ENCODE measurements around the gene CES4A. TPM values are rescaled to one million over a fixed set of nuclear protein-coding genes. Genes with fewer than 3 reads are reported as not detected.
A peak's percentile ranks its signal among the peaks of the same experiment; 100 is the strongest.

CES4A gene
- total RNA-seq, 4 donors from 2014 or later: 10.9 to 15.7 (median 12.8) TPM

DNA sequence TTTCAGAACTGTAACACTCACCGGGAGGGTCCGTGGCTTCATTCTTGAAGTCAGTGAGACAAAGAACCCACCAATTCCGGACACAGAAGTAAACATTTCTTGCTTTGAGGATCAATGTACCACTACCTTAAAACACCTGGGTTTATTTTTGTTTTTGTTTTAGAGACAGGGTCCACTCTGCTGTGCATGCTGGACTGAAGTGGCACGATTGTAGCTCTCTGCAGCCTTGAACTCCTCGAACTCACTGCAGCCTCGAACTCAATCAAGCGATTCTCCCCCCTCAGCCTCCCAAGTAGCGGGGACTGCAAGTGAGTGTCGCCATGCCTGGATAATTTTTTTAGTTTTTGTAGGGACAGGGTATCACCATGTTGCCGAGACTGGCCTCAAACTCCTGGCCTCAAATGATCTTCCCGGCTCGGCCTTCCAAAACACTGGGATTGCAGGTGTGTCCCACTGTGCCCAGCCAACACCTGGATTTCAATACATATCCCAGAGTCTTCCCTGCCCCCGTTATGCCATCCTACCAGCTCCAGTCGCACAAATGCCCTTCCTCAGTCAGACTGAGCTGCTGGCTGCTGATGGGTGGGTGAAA, 13.0 kb upstream of the CES4A start:
- intact Hi-C loops (cut with DNase I): loop anchor here (10.0 kb wide), 1 partner anchor 209 kb away; the partner anchor contains the start of gene MATCAP1

DNA sequence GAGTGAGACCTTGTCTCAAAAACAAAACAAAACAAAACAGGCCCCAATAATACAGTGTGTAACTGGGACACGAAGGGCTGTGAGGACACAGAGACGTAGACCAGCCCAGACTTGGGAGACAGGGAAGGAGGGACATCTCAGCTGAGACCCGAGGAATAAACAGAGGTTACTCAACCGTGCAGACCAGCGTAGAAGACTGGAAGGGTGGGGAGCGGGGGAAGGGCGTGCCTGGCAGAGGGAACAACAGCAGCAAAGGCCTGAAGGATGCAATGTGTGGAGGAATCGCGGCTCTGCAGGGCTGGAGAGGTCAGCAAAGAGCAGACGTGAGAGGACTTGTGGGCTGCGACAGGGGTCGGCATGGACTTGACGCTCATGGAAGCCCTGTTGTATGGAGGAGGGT, 11.6 kb upstream of the CES4A start:
- peak overlapping the region; percentile 17 to 45 (median 28) for H3K27ac ChIP-seq
- no peaks in the 10 kb centered on the region for H3K27me3 ChIP-seq
- WGBS, 2 donors: 25% methylated on average over 13 of the region's 13 CpGs
- H3K9me3 ChIP-seq: no peaks in the 10 kb centered on the region
- H3K4me1 ChIP-seq: peaks cover 0 to 14% of the 10 kb centered on the region in 2 donors
- no peak overlapping the region for H3K4me3 ChIP-seq (replicated peaks in 1 of 3)
- H3K36me3 ChIP-seq: no peaks in the 10 kb centered on the region
- DNase-seq: peak; percentile 79
- intact Hi-C loops (cut with DNase I): loop anchor here (10.0 kb wide), 1 partner anchor 208 kb away; the partner anchor contains the start of gene MATCAP1
- TF ChIP-seq, protein P1, sequence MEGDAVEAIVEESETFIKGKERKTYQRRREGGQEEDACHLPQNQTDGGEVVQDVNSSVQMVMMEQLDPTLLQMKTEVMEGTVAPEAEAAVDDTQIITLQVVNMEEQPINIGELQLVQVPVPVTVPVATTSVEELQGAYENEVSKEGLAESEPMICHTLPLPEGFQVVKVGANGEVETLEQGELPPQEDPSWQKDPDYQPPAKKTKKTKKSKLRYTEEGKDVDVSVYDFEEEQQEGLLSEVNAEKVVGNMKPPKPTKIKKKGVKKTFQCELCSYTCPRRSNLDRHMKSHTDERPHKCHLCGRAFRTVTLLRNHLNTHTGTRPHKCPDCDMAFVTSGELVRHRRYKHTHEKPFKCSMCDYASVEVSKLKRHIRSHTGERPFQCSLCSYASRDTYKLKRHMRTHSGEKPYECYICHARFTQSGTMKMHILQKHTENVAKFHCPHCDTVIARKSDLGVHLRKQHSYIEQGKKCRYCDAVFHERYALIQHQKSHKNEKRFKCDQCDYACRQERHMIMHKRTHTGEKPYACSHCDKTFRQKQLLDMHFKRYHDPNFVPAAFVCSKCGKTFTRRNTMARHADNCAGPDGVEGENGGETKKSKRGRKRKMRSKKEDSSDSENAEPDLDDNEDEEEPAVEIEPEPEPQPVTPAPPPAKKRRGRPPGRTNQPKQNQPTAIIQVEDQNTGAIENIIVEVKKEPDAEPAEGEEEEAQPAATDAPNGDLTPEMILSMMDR (IDR thresholded peaks at IDR 0.05): no peak
- no peak for TF ChIP-seq POLR2A (IDR thresholded peaks at IDR 0.05)

More for the DNA sequence above, 13.0 kb upstream of the CES4A start:
- Histone ChIP-seq H3K9me3 (no peaks in the 10 kb centered on the region), H3K27ac (no peak overlapping the region), H3K27me3 (no peaks in the 10 kb centered on the region), H3K36me3 (no peaks in the 10 kb centered on the region), H3K4me3 (replicated peaks in 1 of 3) (no peak overlapping the region), H3K4me1 (peaks cover 0 to 14% of the 10 kb centered on the region in 2 donors)
- DNase-seq: no peak
- TF ChIP-seq, protein P1 (IDR thresholded peaks at IDR 0.05): no peak
- TF ChIP-seq POLR2A (IDR thresholded peaks at IDR 0.05): no peak
- 84 to 90% methylated on average over 14 of the region's 14 CpGs for WGBS, 2 donors

DNA sequence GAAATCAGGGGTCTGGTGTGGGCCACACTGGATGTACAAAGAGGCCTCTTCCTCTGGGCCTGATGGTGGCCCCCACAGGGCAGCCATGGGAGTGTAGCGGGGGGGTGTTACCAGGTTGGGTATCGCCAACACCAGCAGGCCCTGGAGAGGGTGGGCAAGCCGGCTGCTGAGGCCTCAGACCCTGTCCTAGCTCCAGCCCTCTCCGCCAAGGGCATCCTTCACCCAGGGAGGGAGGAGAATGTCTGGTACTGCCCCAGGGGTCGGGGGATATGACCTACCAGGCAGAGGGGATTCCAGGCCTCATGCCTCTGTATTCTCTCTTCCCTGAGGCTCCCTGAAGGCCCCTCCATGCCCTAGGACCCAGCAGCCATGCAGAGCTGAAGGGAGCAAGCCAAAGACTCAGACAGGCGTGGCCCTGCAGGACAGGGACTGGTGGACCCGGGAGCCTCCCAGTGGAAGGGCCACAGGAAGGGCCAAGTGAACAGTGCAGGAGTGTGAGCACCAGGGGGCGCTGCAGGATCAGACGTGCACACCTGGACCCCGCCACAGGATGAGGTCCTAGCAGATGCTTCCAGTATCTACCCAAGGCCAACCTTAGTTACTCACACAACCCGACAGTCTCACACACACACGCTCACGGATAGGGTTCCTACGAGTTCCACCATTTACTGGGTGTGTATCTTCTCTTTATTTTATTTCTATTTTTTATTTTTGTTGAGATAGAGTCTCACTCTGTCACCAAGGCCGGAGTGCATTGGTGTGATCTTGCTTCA, 10.9 kb upstream of the CES4A start:
- Histone ChIP-seq H3K9me3 (no peaks in the 10 kb centered on the region), H3K36me3 (no peaks in the 10 kb centered on the region), H3K27me3 (no peaks in the 10 kb centered on the region), H3K4me1 (peaks cover 0 to 14% of the 10 kb centered on the region in 2 donors), H3K4me3 (replicated peaks in 1 of 3) (no peak overlapping the region), H3K27ac (peak overlapping the region in 1 of 3 donors; percentile 45)
- no peak for TF ChIP-seq POLR2A (IDR thresholded peaks at IDR 0.05)
- TF ChIP-seq, protein P1 (IDR thresholded peaks at IDR 0.05): peak; percentile 81 to 98 (median 96)
- intact Hi-C loops (cut with DNase I): loop anchor here (2.0 to 10.0 kb wide), 2 partner anchors 177 to 207 kb away; partner anchors contain the start of gene MATCAP1
- 29 to 33% methylated on average over 13 to 15 of the region's 15 CpGs for WGBS, 2 donors
- peak; percentile 86 to 90 for DNase-seq

DNA sequence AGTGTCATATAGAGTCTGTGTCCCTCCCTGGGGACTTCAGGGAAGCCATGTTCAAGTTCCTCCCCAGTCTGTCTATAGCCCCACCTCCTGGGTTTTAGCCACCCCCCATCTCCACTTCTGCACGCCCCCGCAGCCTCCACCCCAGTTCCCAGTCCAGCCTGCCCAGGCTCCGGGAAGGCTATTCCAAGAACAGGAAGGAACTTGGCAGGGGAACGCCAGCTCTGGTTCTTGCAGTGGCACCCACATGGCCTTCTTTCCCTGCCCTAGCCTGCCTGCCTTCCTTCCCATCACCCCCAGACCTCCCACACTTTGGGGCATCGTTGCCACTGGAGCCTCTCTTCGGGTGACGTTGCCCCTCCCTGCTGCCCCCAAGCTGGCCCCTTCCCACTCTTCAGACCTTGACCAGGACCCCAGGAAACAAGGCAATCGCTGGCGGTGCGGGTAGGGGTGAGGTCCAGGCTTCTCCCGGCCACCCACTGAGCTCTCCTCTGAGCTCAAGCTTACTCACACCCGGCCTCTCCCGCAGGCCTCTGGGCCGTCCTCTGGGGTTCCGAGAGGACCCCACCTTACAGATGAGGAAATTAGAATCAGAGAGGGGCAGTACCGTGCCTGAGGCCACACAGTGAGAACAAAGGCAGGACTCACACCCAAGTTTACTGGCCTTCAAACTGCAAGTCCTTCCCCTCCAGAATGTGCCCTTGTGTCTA, 9.2 kb upstream of the CES4A start:
- H3K9me3 ChIP-seq: no peaks in the 10 kb centered on the region
- H3K36me3 ChIP-seq: no peaks in the 10 kb centered on the region
- DNase-seq: peak in 1 of 2 donors; percentile 19
- H3K4me1 ChIP-seq: peaks cover 0 to 14% of the 10 kb centered on the region in 2 donors
- intact Hi-C loops (cut with DNase I): loop anchor here (2.0 to 10.0 kb wide), 2 partner anchors 176 to 206 kb away; partner anchors contain the start of gene MATCAP1
- no peaks in the 10 kb centered on the region for H3K27me3 ChIP-seq
- no peak overlapping the region for H3K4me3 ChIP-seq (replicated peaks in 1 of 3)
- peak overlapping the region in 1 of 3 donors; percentile 30 for H3K27ac ChIP-seq
- no peak for TF ChIP-seq POLR2A (IDR thresholded peaks at IDR 0.05)
- TF ChIP-seq, protein P1 (IDR thresholded peaks at IDR 0.05): no peak
- 68 to 69% methylated on average over 15 to 16 of the region's 16 CpGs for WGBS, 2 donors

Data from thyroid gland (tissue), 4 donors.